Choroid plexus epithelial cell (primary cell): Measurements from ENCODE around the gene GPATCH1.

Experiments used
- DNase-seq: peaks from one replicate; pipeline ENCODE4 v3.0.0-alpha.2; 2010; ENCODE audit warnings: low read depth
- H3K4me3 ChIP-seq: 2 replicates; pipeline ENCODE4 v1.5.1; 2011; ENCODE audit warnings: low read depth, mild to moderate bottlenecking, control low read depth, low read length, moderate library complexity
- CTCF ChIP-seq: conservative IDR thresholded peaks from 2 replicates; pipeline ENCODE4 v1.5.1; 2011; ENCODE audit warnings: low read depth, mild to moderate bottlenecking, control low read depth, inconsistent platforms, low read length, moderate library complexity

Gene GPATCH1

GRCh38 chr19:33132021-33132420, 51.0 kb downstream of the GPATCH1 start, which contains the start of gene WDR88:
WDR88 (plus strand) TSS chr19:33132114; CDS start chr19:33132170, 56 bp downstream.
- no peak within 1 kb of the TSS for H3K4me3 ChIP-seq
- DNase-seq: no peak
- no peak for TF ChIP-seq CTCF

- TF ChIP-seq CTCF: peak; percentile 44
- no peak for DNase-seq
- H3K4me3 ChIP-seq: no peak overlapping the region
Measured at GRCh38 chr19:33132425-33132824, 51.4 kb downstream of the GPATCH1 start.

- peak; percentile 26 for DNase-seq
- no peak overlapping the region for H3K4me3 ChIP-seq
- TF ChIP-seq CTCF: peak; percentile 2
Measured at GRCh38 chr19:33133438-33134031, 52.6 kb downstream of the GPATCH1 start.

- no peak for TF ChIP-seq CTCF
- H3K4me3 ChIP-seq: no peak overlapping the region
- no peak for DNase-seq
Measured at GRCh38 chr19:33134571-33135041, 53.6 kb downstream of the GPATCH1 start.

GRCh38 chr19:33139165-33139564, 58.2 kb downstream of the GPATCH1 start:
- no peak for TF ChIP-seq CTCF
- DNase-seq: no peak

GRCh38 chr19:33143897-33144405, 63.0 kb downstream of the GPATCH1 start:
- TF ChIP-seq CTCF: peak; percentile 96
- H3K4me3 ChIP-seq: no peak overlapping the region
- DNase-seq: peak; percentile 57

More at GRCh38 chr19:33139165-33139564, 58.2 kb downstream of the GPATCH1 start:
- H3K4me3 ChIP-seq: no peak overlapping the region

GRCh38 chr19:33146209-33146608, 65.2 kb downstream of the GPATCH1 start:
- no peak for TF ChIP-seq CTCF
- no peak for DNase-seq
- no peak overlapping the region for H3K4me3 ChIP-seq
